Activated CD4-positive, alpha-beta T cell treated with anti-CD3 and anti-CD28 coated beads for 4 hours (primary cell): ENCODE results near the gene ARG2.

Source experiments
- DNase-seq, 2 donors: peaks; one replicate each; pipeline ENCODE4 v3.0.0-alpha.2; 2020

The ARG2 gene

DNA sequence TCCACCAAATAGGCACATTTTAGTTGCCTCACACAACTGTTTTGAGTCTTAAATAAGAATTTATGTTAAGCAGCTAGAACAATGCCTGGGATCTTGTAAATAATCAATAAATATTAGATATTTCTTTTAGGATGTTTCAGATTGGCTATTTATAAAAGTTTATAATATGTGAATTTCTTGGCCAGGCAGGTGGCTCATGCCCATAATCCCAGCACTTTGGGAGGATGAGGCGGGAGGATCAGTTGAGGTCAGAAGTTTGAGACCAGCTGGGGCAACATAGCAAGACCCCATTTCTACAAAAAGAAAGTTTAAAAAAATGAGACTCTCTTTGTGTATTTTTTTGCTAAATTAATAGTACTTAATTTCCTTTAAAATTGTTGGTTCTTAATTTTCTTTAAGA is 21.8 kb downstream of the ARG2 start:
- DNase-seq: no peak

- DNase-seq: no peak
Observed at GRCh38 chr14:67641902-67642749, 22.4 kb downstream of the ARG2 start.

DNA sequence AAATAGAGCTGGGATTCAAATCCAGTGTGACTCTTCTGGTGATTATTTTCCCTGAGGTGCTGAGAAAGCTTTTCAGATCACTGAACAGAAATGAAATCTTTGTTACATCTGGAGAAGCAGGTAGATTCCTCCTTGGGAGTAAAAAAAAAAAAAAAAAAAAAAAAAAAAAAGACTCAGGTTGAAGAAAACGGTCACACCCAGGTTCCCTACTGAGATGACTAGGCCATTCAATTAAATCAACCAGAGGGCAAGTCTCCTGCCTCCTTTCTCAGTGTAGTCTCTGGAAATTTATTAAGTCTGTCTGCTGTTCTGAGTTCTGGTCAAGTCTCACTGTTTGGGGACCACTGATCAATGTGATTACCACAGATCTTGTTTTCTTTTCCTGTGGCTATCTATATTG is 24.0 kb downstream of the ARG2 start:
- no peak for DNase-seq

- no peak for DNase-seq
Observed at GRCh38 chr14:67644428-67644827, 24.7 kb downstream of the ARG2 start.

DNA sequence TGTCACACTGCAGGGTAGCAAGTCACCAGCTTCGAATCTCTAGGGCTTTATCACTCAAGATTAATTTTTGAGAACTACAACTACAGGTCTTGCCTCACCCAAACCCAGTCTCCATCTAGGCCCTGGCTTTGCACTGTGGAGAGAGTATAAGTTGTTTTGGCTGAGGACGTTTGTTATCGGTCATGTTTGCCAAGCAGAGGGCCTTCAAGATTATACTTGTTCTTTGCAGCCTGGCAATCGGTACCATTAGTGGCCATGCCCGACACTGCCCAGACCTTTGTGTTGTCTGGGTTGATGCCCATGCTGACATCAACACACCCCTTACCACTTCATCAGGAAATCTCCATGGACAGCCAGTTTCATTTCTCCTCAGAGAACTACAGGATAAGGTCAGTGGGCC is 25.7 kb downstream of the ARG2 start:
- no peak for DNase-seq

DNA sequence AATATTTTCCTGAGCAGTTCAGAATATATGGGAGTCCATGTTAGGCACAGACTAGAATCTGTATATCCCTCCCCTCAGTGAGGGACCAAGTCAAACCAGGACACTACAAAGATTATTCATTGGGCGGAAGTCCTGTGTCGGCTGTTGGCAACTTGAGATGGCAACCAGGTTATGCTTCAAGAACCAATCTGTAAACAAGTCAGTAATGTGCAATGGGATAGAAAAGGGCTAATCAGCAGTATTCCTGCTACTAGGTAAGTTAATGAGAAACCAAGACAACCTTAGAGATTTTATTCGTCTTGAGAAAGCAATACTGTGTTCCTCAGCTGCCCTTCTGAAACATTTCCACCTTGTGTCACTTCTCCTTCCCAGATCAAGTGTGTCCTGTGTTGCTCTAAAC is 26.4 kb downstream of the ARG2 start:
- DNase-seq: no peak

DNA sequence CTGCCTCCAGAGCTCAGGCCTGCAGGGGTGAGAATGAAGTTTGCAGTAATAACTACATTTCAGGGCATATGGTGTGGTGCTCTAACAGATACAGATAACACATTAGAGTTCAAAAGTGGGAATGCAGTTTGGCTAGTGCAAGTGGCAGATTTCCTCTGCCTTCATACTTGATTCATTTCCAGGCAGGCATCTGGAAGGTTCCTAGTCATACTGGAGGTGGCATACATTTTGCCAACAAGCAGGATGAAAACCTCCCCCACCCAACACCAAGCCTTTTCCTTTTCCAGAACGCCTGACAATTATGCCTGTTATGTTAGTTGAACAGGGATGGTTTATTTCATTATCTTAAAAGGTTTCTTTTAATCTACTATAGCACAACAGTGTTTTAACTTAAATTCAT is 30.4 kb downstream of the ARG2 start:
- DNase-seq: no peak

- no peak for DNase-seq
Observed at GRCh38 chr14:67650694-67651093, 31.0 kb downstream of the ARG2 start.

- DNase-seq: no peak
Observed at GRCh38 chr14:67652189-67652588, 32.5 kb downstream of the ARG2 start.

- no peak for DNase-seq
Observed at GRCh38 chr14:67653651-67654280, 34.0 kb downstream of the ARG2 start.

- no peak for DNase-seq
Observed at GRCh38 chr14:67663633-67664032, 43.9 kb downstream of the ARG2 start.

- DNase-seq: no peak
Observed at GRCh38 chr14:67665868-67666267, 46.1 kb downstream of the ARG2 start.

GRCh38 chr14:67666750-67667449 is 47.2 kb downstream of the ARG2 start:
- DNase-seq: peak in 1 of 2 donors; percentile 35

GRCh38 chr14:67668559-67668958 is 48.8 kb downstream of the ARG2 start:
- no peak for DNase-seq

DNA sequence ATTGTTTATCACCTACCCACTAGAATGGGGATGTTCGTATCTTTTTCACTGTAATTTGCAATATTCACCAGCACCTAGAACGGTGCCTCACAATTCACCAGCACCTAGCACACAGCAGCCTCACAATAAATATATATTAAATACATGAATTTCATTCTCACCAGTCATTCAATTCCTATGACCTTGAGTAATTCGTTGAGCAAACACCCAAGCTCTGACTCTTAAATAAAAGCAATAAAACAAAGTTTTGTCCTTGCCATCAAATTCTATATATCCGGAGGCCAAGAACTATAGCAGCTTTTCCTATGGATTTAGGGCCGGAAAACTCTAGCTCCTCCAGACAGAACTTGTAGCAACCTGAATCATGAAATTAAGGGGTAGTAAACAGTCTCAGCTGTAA is 53.7 kb downstream of the ARG2 start:
- no peak for DNase-seq

- peak; percentile 41 to 51 for DNase-seq
Observed at GRCh38 chr14:67674139-67674479, 54.4 kb downstream of the ARG2 start.

GRCh38 chr14:67674480-67675218 is 54.9 kb downstream of the ARG2 start, which contains the start of gene VTI1B:
Gene VTI1B, minus strand, starts transcription at chr14:67674632. Its CDS starts 143 bp downstream, at chr14:67674489.
- DNase-seq: peak; percentile 74

GRCh38 chr14:67675219-67675582 is 55.5 kb downstream of the ARG2 start:
- no peak for DNase-seq

DNA sequence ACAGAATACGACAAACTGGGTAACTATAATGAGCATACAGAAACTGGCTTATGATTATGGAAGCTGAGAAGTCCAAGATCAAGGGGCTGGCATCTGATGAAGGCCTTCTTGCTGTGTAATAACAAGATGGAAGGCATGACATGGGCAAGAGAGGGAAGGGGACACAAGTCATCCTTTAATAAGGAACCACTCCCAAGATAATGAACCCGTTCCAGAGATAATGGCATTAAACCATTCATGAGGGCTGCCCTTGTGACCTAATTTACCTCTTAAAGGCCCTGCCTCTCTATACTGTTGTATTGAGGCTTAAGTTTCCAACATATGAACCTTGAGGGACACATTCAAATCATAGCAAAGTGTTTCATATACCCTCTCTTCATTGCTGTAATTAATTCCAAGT is 59.3 kb downstream of the ARG2 start:
- no peak for DNase-seq

GRCh38 chr14:67680121-67680602 is 60.4 kb downstream of the ARG2 start:
- DNase-seq: no peak

DNA sequence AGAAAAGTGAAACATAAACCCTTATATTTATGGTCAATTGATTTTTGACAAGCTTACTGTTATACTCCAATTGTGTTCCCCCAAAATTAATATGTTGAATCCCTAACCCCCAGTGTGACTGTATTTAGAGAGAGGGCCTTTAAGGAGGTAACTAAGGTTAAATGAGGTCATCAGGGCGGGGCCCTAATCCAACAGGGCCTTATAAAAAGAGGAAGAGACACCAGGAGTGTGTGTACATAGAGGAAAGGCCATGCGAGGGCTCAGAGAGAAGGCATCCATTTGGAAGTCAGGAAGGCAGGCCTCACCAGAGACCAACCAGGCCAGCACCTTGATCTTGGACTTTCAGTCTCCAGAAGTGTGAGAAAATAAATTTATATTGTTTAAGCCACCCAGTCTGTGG is 61.2 kb downstream of the ARG2 start:
- DNase-seq: no peak

- DNase-seq: no peak
Observed at GRCh38 chr14:67683842-67684241, 64.1 kb downstream of the ARG2 start.

DNA sequence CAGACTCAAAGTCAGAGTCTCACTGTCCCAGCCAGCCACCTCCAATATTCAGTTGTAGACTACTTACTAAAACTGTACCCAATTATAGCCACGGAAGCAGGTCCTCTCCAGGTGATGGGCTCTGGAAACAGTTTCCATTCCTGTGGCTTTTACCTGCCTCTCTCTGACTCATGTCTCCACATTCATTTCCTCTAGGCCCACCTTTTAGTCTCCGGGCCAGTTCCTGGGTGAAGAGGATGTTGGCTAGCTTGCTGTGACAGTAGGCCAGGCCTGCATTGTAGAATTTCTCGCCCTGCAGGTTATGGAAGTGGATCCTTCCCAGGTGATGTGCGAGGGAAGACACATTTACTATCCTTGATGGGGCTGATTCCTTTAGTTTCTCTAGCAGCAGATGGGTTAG is 70.3 kb downstream of the ARG2 start:
- DNase-seq: no peak
